ENCODE measurements around the gene CHST11.

Gene CHST11

GRCh38 chr12:104456417-104456949, at the start of gene CHST11:
Gene CHST11 (plus strand): TSS chr12:104456948.
- peak; percentile 70 for DNase-seq (ENCODE audit: low read depth)

- no peak for DNase-seq (ENCODE audit: low read depth)
Observed at GRCh38 chr12:104407438-104407837, 49.3 kb upstream of the CHST11 start.

- no peak for DNase-seq (ENCODE audit: low read depth)
Observed at GRCh38 chr12:104407922-104408321, 48.8 kb upstream of the CHST11 start.

GRCh38 chr12:104410326-104410725, 46.4 kb upstream of the CHST11 start:
- peak; percentile 27 for DNase-seq (ENCODE audit: low read depth)

GRCh38 chr12:104410786-104411185, 46.0 kb upstream of the CHST11 start:
- DNase-seq (ENCODE audit: low read depth) = peak; percentile 58

- DNase-seq (ENCODE audit: low read depth) = peak; percentile 75
Observed at GRCh38 chr12:104411826-104412641, 44.7 kb upstream of the CHST11 start.

- no peak for DNase-seq (ENCODE audit: low read depth)
Observed at GRCh38 chr12:104412681-104413080, 44.1 kb upstream of the CHST11 start.

GRCh38 chr12:104413330-104413729, 43.4 kb upstream of the CHST11 start:
- no peak for DNase-seq (ENCODE audit: low read depth)

- DNase-seq (ENCODE audit: low read depth) = no peak
Observed at GRCh38 chr12:104414581-104415341, 42.0 kb upstream of the CHST11 start.

GRCh38 chr12:104415342-104415980, 41.3 kb upstream of the CHST11 start:
- DNase-seq (ENCODE audit: low read depth) = no peak

GRCh38 chr12:104416136-104416535, 40.6 kb upstream of the CHST11 start:
- DNase-seq (ENCODE audit: low read depth) = no peak

GRCh38 chr12:104416585-104416984, 40.2 kb upstream of the CHST11 start:
- no peak for DNase-seq (ENCODE audit: low read depth)

GRCh38 chr12:104419717-104420116, 37.0 kb upstream of the CHST11 start:
- DNase-seq (ENCODE audit: low read depth) = no peak

GRCh38 chr12:104420868-104421267, 35.9 kb upstream of the CHST11 start:
- peak; percentile 17 for DNase-seq (ENCODE audit: low read depth)

GRCh38 chr12:104421343-104421742, 35.4 kb upstream of the CHST11 start:
- no peak for DNase-seq (ENCODE audit: low read depth)

- DNase-seq (ENCODE audit: low read depth) = no peak
Observed at GRCh38 chr12:104422441-104422840, 34.3 kb upstream of the CHST11 start.

GRCh38 chr12:104423273-104423672, 33.5 kb upstream of the CHST11 start:
- peak; percentile 21 for DNase-seq (ENCODE audit: low read depth)

GRCh38 chr12:104423809-104424208, 32.9 kb upstream of the CHST11 start:
- no peak for DNase-seq (ENCODE audit: low read depth)

- DNase-seq (ENCODE audit: low read depth) = no peak
Observed at GRCh38 chr12:104424955-104425354, 31.8 kb upstream of the CHST11 start.

- no peak for DNase-seq (ENCODE audit: low read depth)
Observed at GRCh38 chr12:104425614-104426013, 31.1 kb upstream of the CHST11 start.

GRCh38 chr12:104426926-104427546, 29.7 kb upstream of the CHST11 start:
- DNase-seq (ENCODE audit: low read depth) = peak; percentile 91

- DNase-seq (ENCODE audit: low read depth) = no peak
Observed at GRCh38 chr12:104427547-104427938, 29.2 kb upstream of the CHST11 start.
